ENCODE measurements around the gene IER2. TPM values are rescaled to one million over a fixed set of nuclear protein-coding genes. Genes with fewer than 3 reads are reported as not detected.
A peak's percentile ranks its signal among the peaks of the same experiment; 100 is the strongest.

Gene IER2
- total RNA-seq, 5 donors from 2014 or later (not counting 1 experiment from before 2014, with no cell fraction given), result 165 to 413 (median 196) TPM

DNA sequence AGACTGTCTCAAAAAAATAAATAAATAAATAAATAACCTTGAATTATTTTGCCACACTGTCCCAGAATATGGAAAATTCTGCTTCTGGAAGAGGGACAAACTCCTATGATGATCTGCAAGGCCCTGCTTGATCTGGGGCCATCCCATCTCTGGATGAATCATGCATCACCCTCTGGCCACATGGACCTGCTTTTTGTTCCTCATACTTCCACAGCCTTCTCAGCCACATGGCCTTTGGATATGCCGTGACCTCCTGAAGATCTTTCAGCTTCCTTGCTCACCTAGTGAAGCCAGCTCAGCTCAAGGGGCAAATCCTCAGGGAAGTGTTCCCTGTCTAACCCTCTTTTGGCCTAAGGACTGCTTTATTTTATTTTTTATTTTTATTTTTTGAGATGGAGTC lies 10.3 kb downstream of the IER2 start:
- ATAC-seq (replicated peaks in 1 of 4), result no peak
- no peaks in the 10 kb centered on the region for H3K9me3 Mint-ChIP-seq
- H3K27me3 Mint-ChIP-seq, result no peaks in the 10 kb centered on the region
- no CpG with 5 or more reads among the region's 1 CpG for WGBS (ENCODE audit: insufficient coverage)
- Histone ChIP-seq H3K4me3 (ENCODE audit: control insufficient read depth in 1 of 2, extremely low read depth in 1 of 2, low read length in 1 of 2) (no peak overlapping the region), H3K27ac (ENCODE audit: low read length) (peak overlapping the region; percentile 47), H3K36me3 (ENCODE audit: control insufficient read depth in 2 of 2, extremely low read depth in 1 of 2, insufficient read depth in 1 of 2, low read length in 1 of 2) (no peaks in the 10 kb centered on the region), H3K9me3 (no peaks in the 10 kb centered on the region), H3K4me1 (ENCODE audit: control insufficient read depth in 1 of 2, extremely low read depth in 1 of 2, insufficient read depth in 2 of 2, low read length in 2 of 2) (peaks cover 46 to 87% of the 10 kb centered on the region in 2 experiments), H3K27me3 (replicated peaks in 1 of 2; ENCODE audit: control insufficient read depth in 2 of 2, extremely low read depth in 1 of 2, insufficient read depth in 2 of 2, low read length in 1 of 2) (no peaks in the 10 kb centered on the region)
- ChIA-PET POLR2A (no interaction called here), CTCF (no interaction called here)
- no peak for DNase-seq
- peaks cover 72 to 80% (median 74%) of the 10 kb centered on the region in 3 donors for H3K4me1 Mint-ChIP-seq
- no peaks in the 10 kb centered on the region for H3K36me3 Mint-ChIP-seq
- no peak overlapping the region for H3K4me3 Mint-ChIP-seq
- peak overlapping the region; percentile 85 to 97 for H3K27ac Mint-ChIP-seq

GRCh38 chr19:13162724-13163608 lies 12.8 kb downstream of the IER2 start:
- no peaks in the 10 kb centered on the region for H3K9me3 Mint-ChIP-seq
- H3K27me3 Mint-ChIP-seq, result no peaks in the 10 kb centered on the region
- DNase-seq, result peak; percentile 56 to 91 (median 68)
- no peaks in the 10 kb centered on the region for H3K36me3 Mint-ChIP-seq
- no peaks in the 10 kb centered on the region for H3K27me3 ChIP-seq (replicated peaks in 1 of 2; ENCODE audit: control insufficient read depth in 2 of 2, extremely low read depth in 1 of 2, insufficient read depth in 2 of 2, low read length in 1 of 2)
- peak overlapping the region; percentile 79 to 82 (median 82) for H3K4me3 Mint-ChIP-seq
- H3K27ac Mint-ChIP-seq, result peak overlapping the region; percentile 99 to 100
- peak; percentile 49 to 67 (median 59) for ATAC-seq (replicated peaks in 1 of 4)
- peak overlapping the region; percentile 62 to 67 for H3K4me3 ChIP-seq (ENCODE audit: control insufficient read depth in 1 of 2, extremely low read depth in 1 of 2, low read length in 1 of 2)
- peaks cover 70 to 83% (median 74%) of the 10 kb centered on the region in 3 donors for H3K4me1 Mint-ChIP-seq
- CTCF ChIA-PET, result interaction anchor here in 1 of 2 donors (1.3 kb wide), 1 partner anchor 8 kb away, joined by 6 read pairs; no protein-coding TSS in a partner anchor
- H3K36me3 ChIP-seq (ENCODE audit: control insufficient read depth in 2 of 2, extremely low read depth in 1 of 2, insufficient read depth in 1 of 2, low read length in 1 of 2), result no peaks in the 10 kb centered on the region
- under 1% methylated on average over 47 of the region's 58 CpGs for WGBS (ENCODE audit: insufficient coverage)
- H3K4me1 ChIP-seq (ENCODE audit: control insufficient read depth in 1 of 2, extremely low read depth in 1 of 2, insufficient read depth in 2 of 2, low read length in 2 of 2), result peaks cover 44 to 87% of the 10 kb centered on the region in 2 experiments
- POLR2A ChIA-PET, result interaction anchor here in 1 of 2 donors (0.9 to 1.6 kb wide), 2 partner anchors 10 to 11 kb away, joined by 3 to 6 read pairs; no protein-coding TSS in a partner anchor
- H3K9me3 ChIP-seq, result no peaks in the 10 kb centered on the region
- peak overlapping the region; percentile 87 for H3K27ac ChIP-seq (ENCODE audit: low read length)

DNA sequence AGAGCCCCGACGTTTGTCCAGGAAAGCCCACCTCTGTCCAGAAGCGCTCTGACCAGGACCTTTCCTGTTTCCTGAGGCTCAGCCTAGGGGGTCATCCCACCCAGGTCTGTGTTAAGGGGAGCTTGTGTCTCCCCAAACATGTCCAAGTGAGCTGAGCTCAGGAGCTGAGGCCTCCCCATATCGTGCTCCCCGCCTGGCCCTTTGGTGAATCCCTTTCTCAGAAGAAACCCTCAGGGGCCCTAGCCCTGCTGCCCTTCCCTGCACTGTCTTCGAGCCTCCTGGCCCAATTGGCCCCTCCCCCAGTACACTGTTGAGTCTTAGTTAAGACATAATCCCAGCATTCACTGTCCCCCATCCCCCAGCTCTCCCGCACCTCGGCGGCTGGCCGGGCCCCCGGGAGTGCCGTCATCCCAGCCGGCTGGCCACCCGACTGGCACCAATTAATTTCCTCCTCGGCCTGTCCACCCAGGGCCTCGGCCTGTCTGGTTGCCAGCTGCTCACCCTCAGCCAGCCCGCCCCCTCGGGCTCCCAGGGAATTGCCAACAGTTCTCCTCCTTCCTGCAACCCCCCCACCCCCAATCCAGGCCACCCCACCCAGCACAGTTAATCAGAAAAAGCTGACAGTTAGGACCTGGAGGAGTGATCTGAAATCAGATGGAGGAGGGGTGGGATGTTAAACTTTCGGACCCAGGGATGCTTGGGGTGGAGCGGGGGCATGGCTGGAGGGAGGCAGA lies 13.6 kb downstream of the IER2 start:
- no peaks in the 10 kb centered on the region for H3K36me3 Mint-ChIP-seq
- Histone ChIP-seq H3K27me3 (replicated peaks in 1 of 2; ENCODE audit: control insufficient read depth in 2 of 2, extremely low read depth in 1 of 2, insufficient read depth in 2 of 2, low read length in 1 of 2) (no peaks in the 10 kb centered on the region), H3K4me1 (ENCODE audit: control insufficient read depth in 1 of 2, extremely low read depth in 1 of 2, insufficient read depth in 2 of 2, low read length in 2 of 2) (peaks cover 51 to 88% of the 10 kb centered on the region in 2 experiments), H3K27ac (ENCODE audit: low read length) (peak overlapping the region; percentile 87), H3K36me3 (ENCODE audit: control insufficient read depth in 2 of 2, extremely low read depth in 1 of 2, insufficient read depth in 1 of 2, low read length in 1 of 2) (no peaks in the 10 kb centered on the region), H3K4me3 (ENCODE audit: control insufficient read depth in 1 of 2, extremely low read depth in 1 of 2, low read length in 1 of 2) (peak overlapping the region; percentile 62 to 66), H3K9me3 (no peaks in the 10 kb centered on the region)
- peak in 3 of 4 experiments; percentile 2 to 11 (median 3) for ATAC-seq (replicated peaks in 1 of 4)
- 43% methylated on average over 11 of the region's 20 CpGs for WGBS (ENCODE audit: insufficient coverage)
- no peaks in the 10 kb centered on the region for H3K9me3 Mint-ChIP-seq
- ChIA-PET POLR2A (interaction anchor here in 1 of 2 donors (1.6 kb wide), 1 partner anchor 12 kb away, joined by 6 read pairs; no protein-coding TSS in a partner anchor), CTCF (interaction anchor here (1.2 to 1.3 kb wide), 2 partner anchors 9 to 13 kb away, joined by 3 to 6 read pairs; partner anchors contain the start of genes IER2 (in 1 of the 2) and STX10 (in 1 of the 2))
- H3K27ac Mint-ChIP-seq, result peak overlapping the region; percentile 99 to 100
- H3K27me3 Mint-ChIP-seq, result no peaks in the 10 kb centered on the region
- DNase-seq, result peak in 10 of 35 experiments; percentile 15 to 61 (median 33)
- peaks cover 67 to 83% (median 73%) of the 10 kb centered on the region in 3 donors for H3K4me1 Mint-ChIP-seq
- H3K4me3 Mint-ChIP-seq, result peak overlapping the region; percentile 79 to 82 (median 82)

- no peaks in the 10 kb centered on the region for H3K9me3 ChIP-seq
- Mint-ChIP-seq H3K27ac (peak overlapping the region; percentile 99 to 100), H3K4me1 (peaks cover 71 to 86% (median 79%) of the 10 kb centered on the region in 3 donors), H3K27me3 (no peaks in the 10 kb centered on the region), H3K4me3 (peak overlapping the region; percentile 52 to 82 (median 58)), H3K36me3 (no peaks in the 10 kb centered on the region), H3K9me3 (no peaks in the 10 kb centered on the region)
- peak overlapping the region; percentile 87 for H3K27ac ChIP-seq (ENCODE audit: low read length)
- 18% methylated on average over 12 of the region's 19 CpGs for WGBS (ENCODE audit: insufficient coverage)
- H3K4me3 ChIP-seq (ENCODE audit: control insufficient read depth in 1 of 2, extremely low read depth in 1 of 2, low read length in 1 of 2), result peak overlapping the region; percentile 37 to 66
- CTCF ChIA-PET, result interaction anchor here in 1 of 2 donors (0.5 to 1.2 kb wide), 2 partner anchors 14 to 64 kb away, joined by 3 to 4 read pairs; partner anchors contain the start of genes IER2 and STX10
- no peaks in the 10 kb centered on the region for H3K36me3 ChIP-seq (ENCODE audit: control insufficient read depth in 2 of 2, extremely low read depth in 1 of 2, insufficient read depth in 1 of 2, low read length in 1 of 2)
- H3K4me1 ChIP-seq (ENCODE audit: control insufficient read depth in 1 of 2, extremely low read depth in 1 of 2, insufficient read depth in 2 of 2, low read length in 2 of 2), result peaks cover 52 to 96% of the 10 kb centered on the region in 2 experiments
- H3K27me3 ChIP-seq (replicated peaks in 1 of 2; ENCODE audit: control insufficient read depth in 2 of 2, extremely low read depth in 1 of 2, insufficient read depth in 2 of 2, low read length in 1 of 2), result no peaks in the 10 kb centered on the region
- ATAC-seq (replicated peaks in 1 of 4) (peak in 1 of 4 experiments; percentile 5), DNase-seq (peak in 11 of 35 experiments; percentile 3 to 67 (median 36))
- POLR2A ChIA-PET, result interaction anchor here (0.6 to 1.6 kb wide), 3 partner anchors 12 to 1240 kb away, joined by 3 to 6 read pairs (median 5); no protein-coding TSS in a partner anchor
Observed at GRCh38 chr19:13164343-13165161, 14.3 kb downstream of the IER2 start.

DNA sequence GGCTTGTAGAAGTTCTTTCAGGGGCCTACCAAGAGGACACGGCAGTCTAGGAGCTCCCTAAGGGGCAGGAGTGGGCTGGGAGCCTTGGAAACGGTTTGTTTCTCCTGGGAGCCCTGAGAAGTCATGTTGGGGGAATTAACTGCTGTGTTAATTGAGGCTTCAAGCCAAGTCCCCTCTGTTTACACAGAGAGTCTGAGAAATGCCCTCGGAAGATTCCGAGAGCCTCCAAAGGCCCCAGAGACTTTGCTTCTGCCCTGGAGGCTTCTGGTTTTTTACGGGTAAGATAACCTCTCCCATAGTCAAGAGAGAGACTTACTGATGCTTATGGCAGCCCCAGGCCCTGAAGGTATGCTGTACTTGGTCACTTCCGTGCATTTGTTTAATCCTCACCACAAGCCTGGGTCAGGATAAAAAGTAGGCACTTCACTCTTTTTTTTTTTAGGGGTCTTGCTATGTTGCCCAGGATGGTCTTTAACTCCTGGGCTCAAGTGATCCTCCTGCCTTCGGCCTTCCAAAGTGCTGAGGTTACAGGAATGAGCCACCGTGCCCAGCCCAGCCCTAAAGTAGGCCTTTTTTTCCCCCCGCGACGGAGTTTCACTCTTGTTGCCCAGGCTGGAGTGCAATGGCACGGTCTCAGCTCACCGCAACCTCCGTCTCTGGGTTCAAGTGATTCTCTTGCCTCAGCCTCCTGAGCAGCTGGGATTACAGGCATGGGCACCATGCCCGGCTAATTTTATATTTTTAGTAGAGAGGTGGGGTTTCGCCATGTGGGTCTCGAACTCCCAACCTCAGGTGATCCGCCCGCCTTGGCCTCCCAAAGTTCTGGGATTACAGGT lies 15.2 kb downstream of the IER2 start:
- peak overlapping the region; percentile 99 to 100 for H3K27ac Mint-ChIP-seq
- H3K36me3 ChIP-seq (ENCODE audit: control insufficient read depth in 2 of 2, extremely low read depth in 1 of 2, insufficient read depth in 1 of 2, low read length in 1 of 2), result no peaks in the 10 kb centered on the region
- ChIA-PET CTCF (interaction anchor here in 1 of 2 donors (0.5 kb wide), 1 partner anchor 64 kb away, joined by 4 read pairs; no protein-coding TSS in a partner anchor), POLR2A (interaction anchor here (0.5 to 0.7 kb wide), 2 partner anchors 567 to 1241 kb away, joined by 3 to 7 read pairs; no protein-coding TSS in a partner anchor)
- H3K4me3 ChIP-seq (ENCODE audit: control insufficient read depth in 1 of 2, extremely low read depth in 1 of 2, low read length in 1 of 2), result no peak overlapping the region
- H3K27ac ChIP-seq (ENCODE audit: low read length), result peak overlapping the region; percentile 87
- H3K9me3 ChIP-seq, result no peaks in the 10 kb centered on the region
- no peaks in the 10 kb centered on the region for H3K27me3 ChIP-seq (replicated peaks in 1 of 2; ENCODE audit: control insufficient read depth in 2 of 2, extremely low read depth in 1 of 2, insufficient read depth in 2 of 2, low read length in 1 of 2)
- H3K4me3 Mint-ChIP-seq, result peak overlapping the region in 1 of 3 donors; percentile 82
- peaks cover 72 to 89% (median 83%) of the 10 kb centered on the region in 3 donors for H3K4me1 Mint-ChIP-seq
- 94% methylated on average over 10 of the region's 19 CpGs for WGBS (ENCODE audit: insufficient coverage)
- DNase-seq (no peak), ATAC-seq (replicated peaks in 1 of 4) (no peak)
- no peaks in the 10 kb centered on the region for H3K27me3 Mint-ChIP-seq
- no peaks in the 10 kb centered on the region for H3K9me3 Mint-ChIP-seq
- H3K4me1 ChIP-seq (ENCODE audit: control insufficient read depth in 1 of 2, extremely low read depth in 1 of 2, insufficient read depth in 2 of 2, low read length in 2 of 2), result peaks cover 58 to 100% of the 10 kb centered on the region in 2 experiments
- H3K36me3 Mint-ChIP-seq, result no peaks in the 10 kb centered on the region

Measured in T-cell (primary cell).